GM12878 (cell line): ENCODE measurements around the gene MAGED1. TPM values are rescaled to one million over a fixed set of nuclear protein-coding genes. Genes with fewer than 3 reads are reported as not detected.

ENCODE experiments used
- ATAC-seq: fragments of 200-7000 bp; cut with Tn5 transposase; 3 replicates; pipeline ENCODE4 v1.9.1; 2020; ENCODE audit warnings: mild to moderate bottlenecking, moderate library complexity
- BruUV-seq: library from RNA; stranded (reverse); fragments of 400-500 nt; replicated peaks from 2 replicates; lab custom pipeline; 2021; lab: Mats Ljungman, UMichigan
- CTCF ChIA-PET: fragments of 300-600 bp; sonication (Branson Sonifier 250); formaldehyde crosslinking; extraction: SDS; loops from one replicate; lab custom pipeline; 2021; ENCODE audit warnings: inconsistent platforms; lab: Yijun Ruan, JAX
- POLR2A ChIA-PET: fragments of 350-600 bp; formaldehyde crosslinking; extraction: SDS; loops from one replicate; lab custom pipeline; 2021; ENCODE audit warnings: inconsistent platforms; lab: Charles Lee
- RAD21 ChIA-PET: fragments of 300-600 bp; sonication (Branson Sonifier 250); formaldehyde crosslinking; loops from one replicate; lab custom pipeline; 2023; ENCODE audit warnings: antibody characterized with exemption; ENCODE audit not compliant: unreplicated experiment; lab: Charles Lee
- SMC1A ChIA-PET: fragments of 300-600 bp; sonication (Branson Sonifier 250); formaldehyde crosslinking; loops from one replicate; lab custom pipeline; 2023; ENCODE audit not compliant: unreplicated experiment, uncharacterized antibody; lab: Charles Lee
- DNase-seq: peaks from one replicate; pipeline ENCODE4 v3.0.0-alpha.2; 2011; ENCODE audit warnings: low read depth, low spot score
- FAIRE-seq: peaks from 3 replicates; lab custom pipeline; 2011; peaks lifted over from hg19 to GRCh38; lab: Jason Lieb, UNC
- H2AFZ ChIP-seq: 2 replicates; pipeline ENCODE4 v1.6.0; 2011; ENCODE audit warnings: low read depth, low read length, control low read depth; ENCODE audit not compliant: control insufficient read depth
- H3K27ac ChIP-seq: 2 replicates; pipeline ENCODE4 v1.5.1; 2011; ENCODE audit warnings: control low read depth; ENCODE audit not compliant: control insufficient read depth, insufficient read depth
- H3K27me3 ChIP-seq, 2 experiments: replicated peaks in 1 of 2; 2 replicates each; pipeline versions ENCODE4 v1.6.0 to v1.6.1; 2011; ENCODE audit warnings: low read length in 1 of 2; ENCODE audit not compliant: control insufficient read depth in 2 of 2, insufficient read depth in 2 of 2
- H3K36me3 ChIP-seq, 2 experiments: 2 replicates each; pipeline ENCODE4 v1.5.1; 2011; ENCODE audit warnings: low read length in 1 of 2; ENCODE audit not compliant: control insufficient read depth in 2 of 2, insufficient read depth in 2 of 2
- H3K4me1 ChIP-seq: 2 replicates; pipeline ENCODE4 v1.6.1; 2011; ENCODE audit warnings: mild to moderate bottlenecking, low read length, moderate library complexity, mixed read lengths; ENCODE audit not compliant: control insufficient read depth, insufficient read depth
- H3K4me2 ChIP-seq: 2 replicates; pipeline ENCODE4 v1.6.0; 2011; ENCODE audit warnings: control low read depth; ENCODE audit not compliant: control insufficient read depth, insufficient read depth
- H3K4me3 ChIP-seq: fragments of 200-600 bp; sonication (generic); 2 replicates; pipeline ENCODE4 v1.5.1; 2016
- H3K79me2 ChIP-seq: 2 replicates; pipeline ENCODE4 v1.6.0; 2011; ENCODE audit warnings: low read length; ENCODE audit not compliant: control insufficient read depth, insufficient read depth
- H3K9ac ChIP-seq: 2 replicates; pipeline ENCODE4 v1.8.0; 2011; ENCODE audit warnings: low read length, control low read depth, mixed read lengths; ENCODE audit not compliant: control insufficient read depth, insufficient read depth
- H3K9me3 ChIP-seq: replicated peaks from 3 replicates; pipeline ENCODE4 v1.5.1; 2011; ENCODE audit warnings: mild to moderate bottlenecking, low read length; ENCODE audit not compliant: control insufficient read depth, insufficient read depth
- H4K20me1 ChIP-seq: 2 replicates; pipeline ENCODE4 v1.6.0; 2011; ENCODE audit not compliant: control insufficient read depth, insufficient read depth
- FOXM1 ChIP-seq: IDR thresholded peaks from 2 replicates; pipeline ENCODE4 v1.6.1; 2012; ENCODE audit warnings: low read depth, mild to moderate bottlenecking, inconsistent platforms, low read length, moderate library complexity
- GABPA ChIP-seq: IDR thresholded peaks from 2 replicates; pipeline ENCODE4 v1.6.1; 2014; ENCODE audit warnings: antibody characterized with exemption, low read depth, mild to moderate bottlenecking, inconsistent platforms
- ZNF24 ChIP-seq: fragments of 450-650 bp; IDR thresholded peaks from 2 replicates; pipeline ENCODE4 v1.6.1; 2017; ENCODE audit warnings: antibody characterized with exemption, mild to moderate bottlenecking
- WGBS: methylation state at CpG from one replicate; pipeline ENCODE4 v1.1.6; 2016; ENCODE audit warnings: low lambda C conversion rate; ENCODE audit not compliant: insufficient replicate concordance, insufficient coverage; ENCODE audit errors: missing lambda C conversion rate; 5-methylcytosine and 5-hydroxymethylcytosine counted together
- in situ Hi-C: fragments of 300-500 bp; cut with MboI; formaldehyde crosslinking; loops from 9 replicates; pipeline ENCODE4 v1.14.3; 2018; ENCODE audit warnings: mixed read lengths
- intact Hi-C: fragments of 100-400 bp; cut with micrococcal nuclease; formaldehyde crosslinking; loops from one replicate; pipeline ENCODE4 v1.14.2; 2022; ENCODE audit not compliant: unreplicated experiment
- polyA plus RNA-seq, 11 experiments: library from polyadenylated mRNA; depleted of rRNA in 4 of 11; unstranded in 6 of 11; stranded (reverse) in 5 of 11; fragments of >200 nt; fragmentation: Nextera tagmentation in 4 of 11; fragmentation: Illumina TruSeq in 1 of 11; extraction: Ambion mirVana in 4 of 11; extraction: Trizol in 1 of 11; gene quantifications; 1 replicate in 1 of 11; 2 replicates in 10 of 11; pipeline versions ENCODE4 v1.2.1 to v1.2.3, GENCODE V29; 2011 to 2016; ENCODE audit warnings: inconsistent platforms in 2 of 11, missing spikeins in 2 of 11, low read depth in 1 of 11
- total RNA-seq, 4 experiments: library from RNA; depleted of rRNA in 3 of 4; stranded (reverse); fragments of >200 nt in 3 of 4; fragmentation: Illumina TruSeq in 1 of 4; extraction: Trizol in 1 of 4; gene quantifications; 2 replicates each; pipeline versions ENCODE4 v1.2.1 to v1.2.3, GENCODE V29; 2013 to 2021

Gene MAGED1
- total and polyA plus RNA-seq, 10 of the 15 experiments (the other 5 are each of a cell fraction or from before 2014, with no cell fraction given): 26.3 to 149 (median 88.9) TPM

DNA sequence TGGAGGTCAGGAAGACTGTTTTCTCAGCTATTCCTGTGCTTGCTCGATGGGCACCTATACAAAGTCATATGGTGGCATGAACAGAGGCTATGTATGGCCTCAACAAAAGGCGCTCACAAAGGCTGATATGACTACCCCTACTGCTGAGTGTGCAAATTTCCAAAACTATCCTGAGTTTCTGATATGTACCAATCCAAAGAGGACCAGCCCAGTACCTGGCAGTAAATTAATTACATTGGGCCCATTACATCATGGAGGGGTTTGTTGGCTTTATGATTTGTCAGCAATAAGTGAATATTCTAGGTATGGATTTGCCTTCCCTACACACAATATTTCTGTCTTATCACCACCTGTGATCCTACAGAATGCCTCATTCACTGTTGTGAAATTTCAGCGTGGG is 12.3 kb downstream of the MAGED1 start:
- POLR2A ChIA-PET: no interaction called here
- H3K27ac ChIP-seq: no peak overlapping the region
- WGBS: 52% methylated on average over 3 of the region's 3 CpGs
- H3K36me3 ChIP-seq: no peaks in the 10 kb centered on the region; a peak in 1 of 4 replicates
- SMC1A ChIA-PET: no interaction called here
- RAD21 ChIA-PET: no interaction called here
- no peaks in the 10 kb centered on the region for H3K27me3 ChIP-seq
- CTCF ChIA-PET: no interaction called here
- no peak overlapping the region for H3K4me2 ChIP-seq
- intact Hi-C loops: no loop called here
- no peak for DNase-seq
- H3K79me2 ChIP-seq: no peaks in the 10 kb centered on the region
- FAIRE-seq: no peak
- no peak for TF ChIP-seq GABPA
- no peaks in the 10 kb centered on the region for H3K4me1 ChIP-seq
- H3K9ac ChIP-seq: no peak overlapping the region
- no peak overlapping the region for H3K4me3 ChIP-seq
- no peaks in the 10 kb centered on the region for H4K20me1 ChIP-seq
- in situ Hi-C loops: no loop called here
- no peaks in the 10 kb centered on the region for H3K9me3 ChIP-seq
- no peak for ATAC-seq
- no TSS peak for BruUV-seq
- no peak overlapping the region for H2AFZ ChIP-seq

DNA sequence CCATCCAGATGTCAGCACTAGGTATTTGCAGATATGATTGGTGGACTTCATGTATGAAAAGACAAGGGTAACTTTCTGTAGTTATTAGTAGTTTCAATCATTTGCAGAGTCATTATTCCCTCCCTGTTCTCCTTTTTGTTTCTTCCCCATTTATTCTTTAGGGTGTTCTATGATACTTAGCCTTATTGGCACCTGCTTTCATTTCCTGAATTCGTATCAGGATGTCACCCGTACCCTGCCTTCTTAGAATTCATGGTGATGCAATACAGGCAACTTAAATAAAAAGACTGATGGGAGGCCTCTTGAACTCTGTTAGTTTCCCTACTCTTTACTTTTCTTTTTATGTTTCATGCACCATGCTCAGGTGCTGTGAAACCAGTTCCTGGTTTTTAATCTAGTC is 24.2 kb downstream of the MAGED1 start:
- ChIA-PET CTCF (no interaction called here), RAD21 (no interaction called here), SMC1A (interaction anchor here (0.6 kb wide), 1 partner anchor 356 kb away, joined by 3 read pairs; no protein-coding TSS in a partner anchor), POLR2A (interaction anchor here (0.5 kb wide), 1 partner anchor 42 kb away, joined by 3 read pairs; no protein-coding TSS in a partner anchor)
- Histone ChIP-seq H3K4me1 (no peaks in the 10 kb centered on the region), H3K4me2 (no peak overlapping the region), H4K20me1 (no peaks in the 10 kb centered on the region), H3K4me3 (no peak overlapping the region), H3K9ac (no peak overlapping the region), H3K9me3 (no peaks in the 10 kb centered on the region; the same call in 2 of the 3 replicates), H3K36me3 (no peaks in the 10 kb centered on the region), H2AFZ (no peak overlapping the region), H3K27ac (no peak overlapping the region), H3K79me2 (no peaks in the 10 kb centered on the region), H3K27me3 (no peaks in the 10 kb centered on the region)
- in situ Hi-C loops: no loop called here
- DNase-seq (no peak), FAIRE-seq (no peak), ATAC-seq (no peak)
- BruUV-seq: no TSS peak
- TF ChIP-seq FOXM1 (no peak), ZNF24 (no peak)
- 4% methylated on average over 2 of the region's 2 CpGs for WGBS
- intact Hi-C loops: no loop called here
